Ishikawa (cell line): ENCODE measurements around the gene NPTXR.

Experiments used
- FOXM1 ChIP-seq: IDR thresholded peaks from 2 replicates; pipeline ENCODE4 v1.6.1; 2012; ENCODE audit warnings: low read depth, borderline replicate concordance
- NFIC ChIP-seq: IDR thresholded peaks from 2 replicates; pipeline ENCODE4 v1.6.1; 2012
- TF ChIP-seq, protein P1 (sequence below): IDR thresholded peaks from 2 replicates; pipeline ENCODE4 v1.6.1; 2012
- TF ChIP-seq, protein P2 (sequence below): IDR thresholded peaks from 2 replicates; pipeline ENCODE4 v1.6.1; 2012; ENCODE audit warnings: low read depth, mild to moderate bottlenecking

DNA sequence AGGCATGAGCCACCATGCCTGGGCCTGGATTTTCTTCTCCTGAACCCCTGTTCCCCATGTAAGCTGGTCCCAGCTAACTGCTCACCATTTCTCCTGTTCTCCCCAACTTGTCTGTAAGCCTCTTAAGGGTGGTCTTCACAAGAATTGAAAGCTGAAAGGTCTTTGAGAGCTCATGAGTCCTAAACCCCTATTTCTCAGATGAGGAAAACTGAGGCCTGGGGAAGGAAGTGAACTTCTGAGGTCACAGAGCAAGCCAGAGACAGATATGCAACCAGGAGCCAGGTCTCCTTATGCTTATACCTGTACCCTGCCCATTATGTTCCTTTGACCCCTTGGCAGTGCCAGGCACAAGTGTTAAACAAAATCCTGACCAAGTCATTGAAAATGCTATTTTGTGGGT, 16.3 kb downstream of the NPTXR start:
- no peak for TF ChIP-seq NFIC
- TF ChIP-seq, protein P1, sequence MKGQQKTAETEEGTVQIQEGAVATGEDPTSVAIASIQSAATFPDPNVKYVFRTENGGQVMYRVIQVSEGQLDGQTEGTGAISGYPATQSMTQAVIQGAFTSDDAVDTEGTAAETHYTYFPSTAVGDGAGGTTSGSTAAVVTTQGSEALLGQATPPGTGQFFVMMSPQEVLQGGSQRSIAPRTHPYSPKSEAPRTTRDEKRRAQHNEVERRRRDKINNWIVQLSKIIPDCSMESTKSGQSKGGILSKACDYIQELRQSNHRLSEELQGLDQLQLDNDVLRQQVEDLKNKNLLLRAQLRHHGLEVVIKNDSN: no peak
- TF ChIP-seq FOXM1: no peak
- TF ChIP-seq, protein P2, sequence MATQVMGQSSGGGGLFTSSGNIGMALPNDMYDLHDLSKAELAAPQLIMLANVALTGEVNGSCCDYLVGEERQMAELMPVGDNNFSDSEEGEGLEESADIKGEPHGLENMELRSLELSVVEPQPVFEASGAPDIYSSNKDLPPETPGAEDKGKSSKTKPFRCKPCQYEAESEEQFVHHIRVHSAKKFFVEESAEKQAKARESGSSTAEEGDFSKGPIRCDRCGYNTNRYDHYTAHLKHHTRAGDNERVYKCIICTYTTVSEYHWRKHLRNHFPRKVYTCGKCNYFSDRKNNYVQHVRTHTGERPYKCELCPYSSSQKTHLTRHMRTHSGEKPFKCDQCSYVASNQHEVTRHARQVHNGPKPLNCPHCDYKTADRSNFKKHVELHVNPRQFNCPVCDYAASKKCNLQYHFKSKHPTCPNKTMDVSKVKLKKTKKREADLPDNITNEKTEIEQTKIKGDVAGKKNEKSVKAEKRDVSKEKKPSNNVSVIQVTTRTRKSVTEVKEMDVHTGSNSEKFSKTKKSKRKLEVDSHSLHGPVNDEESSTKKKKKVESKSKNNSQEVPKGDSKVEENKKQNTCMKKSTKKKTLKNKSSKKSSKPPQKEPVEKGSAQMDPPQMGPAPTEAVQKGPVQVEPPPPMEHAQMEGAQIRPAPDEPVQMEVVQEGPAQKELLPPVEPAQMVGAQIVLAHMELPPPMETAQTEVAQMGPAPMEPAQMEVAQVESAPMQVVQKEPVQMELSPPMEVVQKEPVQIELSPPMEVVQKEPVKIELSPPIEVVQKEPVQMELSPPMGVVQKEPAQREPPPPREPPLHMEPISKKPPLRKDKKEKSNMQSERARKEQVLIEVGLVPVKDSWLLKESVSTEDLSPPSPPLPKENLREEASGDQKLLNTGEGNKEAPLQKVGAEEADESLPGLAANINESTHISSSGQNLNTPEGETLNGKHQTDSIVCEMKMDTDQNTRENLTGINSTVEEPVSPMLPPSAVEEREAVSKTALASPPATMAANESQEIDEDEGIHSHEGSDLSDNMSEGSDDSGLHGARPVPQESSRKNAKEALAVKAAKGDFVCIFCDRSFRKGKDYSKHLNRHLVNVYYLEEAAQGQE: no peak
